B cell (primary cell): ENCODE measurements around the gene ZNF469.

Source experiments
- EZH2 ChIP-seq: IDR thresholded peaks from 2 replicates; pipeline ENCODE4 v1.6.1; 2012; ENCODE audit warnings: borderline replicate concordance, low read depth, mild to moderate bottlenecking, moderate library complexity, low read length; ENCODE audit not compliant: insufficient read depth, poor library complexity, severe bottlenecking
- TF ChIP-seq, protein P1 (sequence below): fragments of 200-600 bp; IDR thresholded peaks from one replicate; pipeline ENCODE4 v1.8.0; 2022; ENCODE audit warnings: antibody characterized with exemption, mild to moderate bottlenecking

DNA sequence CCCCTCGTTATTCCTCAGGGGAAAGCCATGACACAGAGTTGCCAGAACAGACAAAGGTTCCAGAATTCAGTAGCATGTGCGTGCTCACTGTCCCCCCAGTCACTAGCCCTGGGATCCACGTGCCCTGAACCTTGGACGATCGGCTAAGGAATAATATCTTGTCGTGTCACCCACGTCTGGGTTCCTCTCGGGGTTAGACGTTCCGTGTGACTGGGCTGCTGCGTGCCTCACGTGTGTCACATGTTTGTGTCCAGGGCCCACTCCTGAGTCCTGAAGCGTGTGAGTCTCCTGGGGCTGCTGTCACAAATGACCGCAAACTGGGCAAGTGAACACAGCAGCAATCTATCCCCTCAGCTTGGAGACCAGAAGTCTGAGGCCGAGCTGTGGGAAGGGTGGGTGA is 12.4 kb upstream of the ZNF469 start:
- TF ChIP-seq, protein P1, sequence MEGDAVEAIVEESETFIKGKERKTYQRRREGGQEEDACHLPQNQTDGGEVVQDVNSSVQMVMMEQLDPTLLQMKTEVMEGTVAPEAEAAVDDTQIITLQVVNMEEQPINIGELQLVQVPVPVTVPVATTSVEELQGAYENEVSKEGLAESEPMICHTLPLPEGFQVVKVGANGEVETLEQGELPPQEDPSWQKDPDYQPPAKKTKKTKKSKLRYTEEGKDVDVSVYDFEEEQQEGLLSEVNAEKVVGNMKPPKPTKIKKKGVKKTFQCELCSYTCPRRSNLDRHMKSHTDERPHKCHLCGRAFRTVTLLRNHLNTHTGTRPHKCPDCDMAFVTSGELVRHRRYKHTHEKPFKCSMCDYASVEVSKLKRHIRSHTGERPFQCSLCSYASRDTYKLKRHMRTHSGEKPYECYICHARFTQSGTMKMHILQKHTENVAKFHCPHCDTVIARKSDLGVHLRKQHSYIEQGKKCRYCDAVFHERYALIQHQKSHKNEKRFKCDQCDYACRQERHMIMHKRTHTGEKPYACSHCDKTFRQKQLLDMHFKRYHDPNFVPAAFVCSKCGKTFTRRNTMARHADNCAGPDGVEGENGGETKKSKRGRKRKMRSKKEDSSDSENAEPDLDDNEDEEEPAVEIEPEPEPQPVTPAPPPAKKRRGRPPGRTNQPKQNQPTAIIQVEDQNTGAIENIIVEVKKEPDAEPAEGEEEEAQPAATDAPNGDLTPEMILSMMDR = no peak
- TF ChIP-seq EZH2 = no peak
